ACHN (cell line): ENCODE results near the gene TRMT44.
"Not testable (repeated sequence)": the region's sequence is repeated elsewhere in the genome, so short reads cannot be mapped to it uniquely, and the experiment has no call there.

Source experiments
- DNase-seq: peaks from one replicate; pipeline ENCODE4 v3.0.0-alpha.2; 2015
- in situ Hi-C: cut with HindIII; loops from 2 replicates; pipeline ENCODE4 v1.10.0; 2017; ENCODE audit warnings: low sequenced_read_pairs, low pct_ligation_motif_present, low pct_unique_long_range_greater_than_20kb

TRMT44 gene

DNA sequence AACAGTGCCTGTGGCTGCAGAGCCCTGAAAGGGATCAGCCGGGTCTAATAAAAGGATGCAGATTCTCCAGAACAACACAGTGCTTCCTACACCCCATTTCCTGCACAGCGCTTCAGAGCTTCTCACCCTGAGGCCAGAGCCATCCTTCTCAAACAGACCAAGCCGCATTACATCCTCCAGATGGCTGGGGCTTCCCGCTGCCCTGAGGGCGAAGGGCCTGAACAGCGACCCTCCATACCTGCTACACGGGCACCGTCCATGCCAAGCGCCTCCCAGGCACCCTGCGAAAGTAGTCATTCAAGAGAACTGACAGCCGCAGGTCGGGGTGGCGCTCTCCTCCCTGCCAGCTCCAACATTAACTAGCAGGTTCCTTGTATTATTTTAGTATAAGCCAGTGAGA is 36.6 kb upstream of the TRMT44 start:
- DNase-seq, result no peak
- in situ Hi-C loops, result no loop called here

DNA sequence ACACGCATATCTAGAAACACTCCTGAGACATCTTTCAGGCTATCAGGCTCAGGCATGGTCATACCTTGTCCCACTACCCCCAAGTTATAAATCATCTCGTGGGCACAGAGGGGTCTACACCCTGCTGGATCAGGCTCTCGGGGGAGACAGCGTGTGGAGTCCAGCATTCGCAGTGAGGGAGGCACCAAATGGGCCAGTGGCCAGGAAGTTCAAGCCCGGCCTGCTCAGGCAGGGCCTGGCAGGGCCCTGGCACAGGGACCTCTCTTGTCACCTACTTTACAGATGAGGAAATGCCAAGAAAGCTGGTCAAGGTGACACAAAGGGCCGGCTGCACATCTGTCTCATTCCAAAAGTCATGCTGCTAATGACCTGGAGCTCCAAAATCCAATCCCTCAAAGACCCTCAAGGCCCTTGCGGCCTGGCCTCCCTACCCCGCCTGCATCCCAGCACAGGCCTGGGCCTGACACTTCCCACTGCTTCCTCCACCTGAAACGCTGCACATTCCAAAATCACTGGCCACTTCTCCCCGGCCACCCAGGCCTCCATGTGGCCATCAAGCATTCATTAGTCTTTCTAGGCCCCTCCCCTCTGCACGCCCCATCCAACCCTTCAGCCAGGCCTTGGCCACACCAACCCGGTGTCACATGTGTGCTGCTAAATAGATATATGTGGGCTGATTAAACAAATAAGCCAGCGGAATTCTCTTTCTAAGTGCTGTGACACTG is 35.6 kb upstream of the TRMT44 start:
- no peak for DNase-seq
- in situ Hi-C loops, result no loop called here

DNA sequence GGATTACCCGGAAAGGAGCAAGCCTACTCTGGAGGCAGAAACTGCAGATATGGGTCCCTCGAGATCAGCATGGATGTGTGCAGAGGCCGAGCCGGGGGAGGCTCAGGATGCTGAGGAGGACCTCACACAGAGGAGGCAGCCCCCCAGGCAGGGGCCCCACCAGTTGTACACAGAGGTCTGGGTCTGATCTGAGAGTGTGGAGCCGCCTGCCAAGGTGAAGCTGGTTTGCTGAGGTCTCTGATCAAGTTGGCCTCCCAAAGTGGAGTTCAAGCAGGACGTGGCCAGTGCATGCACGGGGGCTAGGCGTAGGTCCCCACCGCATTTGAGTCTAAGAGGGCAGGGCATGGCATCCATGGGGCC is 35.1 kb upstream of the TRMT44 start:
- no peak for DNase-seq
- in situ Hi-C loops, result no loop called here

DNA sequence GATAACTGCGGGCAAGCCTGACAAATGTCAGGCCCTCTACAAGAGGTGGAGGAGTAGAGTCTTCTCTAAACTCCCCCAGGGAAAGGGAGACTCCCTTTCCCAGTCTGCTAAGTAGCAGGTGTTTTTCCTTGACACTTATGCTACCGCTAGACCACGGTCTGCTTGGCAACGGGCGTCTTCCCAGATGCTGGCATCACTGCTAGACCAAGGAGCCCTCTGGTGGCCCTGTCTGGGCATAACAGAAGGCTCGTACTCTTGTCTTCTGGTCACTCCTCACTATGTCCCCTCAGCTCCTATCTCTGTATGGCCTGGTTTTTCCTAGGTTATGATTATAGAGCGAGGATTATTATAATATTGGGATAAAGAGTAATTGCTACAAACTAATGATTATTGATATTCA is 33.7 kb upstream of the TRMT44 start:
- in situ Hi-C loops, result not testable (repeated sequence)
- DNase-seq, result peak; percentile 5

DNA sequence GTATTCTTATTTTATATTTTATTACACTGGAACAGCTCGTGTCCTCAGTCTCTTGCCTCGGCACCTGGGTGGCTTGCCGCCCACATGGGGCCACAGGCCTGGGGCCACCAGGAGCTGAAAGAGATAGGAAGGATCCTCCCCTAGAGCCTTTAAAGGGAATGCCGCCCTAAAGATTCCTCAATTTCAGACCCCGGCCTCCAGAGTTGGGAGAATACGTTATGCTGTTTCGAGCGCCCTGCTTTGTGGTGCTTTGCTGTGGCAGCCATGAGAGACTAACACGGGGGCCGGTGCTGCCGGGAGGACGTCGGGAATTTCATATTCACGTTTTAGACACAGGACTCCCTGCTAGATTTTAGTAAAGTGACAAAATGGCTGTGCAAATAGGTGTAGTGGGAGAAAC is 33.3 kb upstream of the TRMT44 start:
- DNase-seq, result no peak
- in situ Hi-C loops, result no loop called here

DNA sequence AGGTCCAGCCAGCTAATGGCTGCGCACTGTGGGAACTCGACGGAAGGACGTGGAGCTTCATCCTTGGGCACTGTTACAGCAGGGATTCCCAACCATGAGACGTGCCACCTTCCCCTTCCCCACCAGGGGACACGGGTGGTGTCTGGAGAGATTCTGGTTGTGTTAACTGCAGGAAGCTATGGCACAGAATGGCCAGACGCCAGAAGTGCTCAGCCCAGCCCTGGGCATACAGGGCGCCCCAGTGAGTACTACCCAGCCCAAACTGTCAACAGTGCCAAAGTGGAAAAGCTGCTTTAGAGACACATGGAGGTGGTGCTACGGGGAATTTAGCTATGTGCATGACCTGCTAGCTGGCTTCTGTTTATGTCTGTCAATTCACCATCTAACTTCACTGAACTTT is 32.8 kb upstream of the TRMT44 start:
- DNase-seq, result no peak
- in situ Hi-C loops, result no loop called here

DNA sequence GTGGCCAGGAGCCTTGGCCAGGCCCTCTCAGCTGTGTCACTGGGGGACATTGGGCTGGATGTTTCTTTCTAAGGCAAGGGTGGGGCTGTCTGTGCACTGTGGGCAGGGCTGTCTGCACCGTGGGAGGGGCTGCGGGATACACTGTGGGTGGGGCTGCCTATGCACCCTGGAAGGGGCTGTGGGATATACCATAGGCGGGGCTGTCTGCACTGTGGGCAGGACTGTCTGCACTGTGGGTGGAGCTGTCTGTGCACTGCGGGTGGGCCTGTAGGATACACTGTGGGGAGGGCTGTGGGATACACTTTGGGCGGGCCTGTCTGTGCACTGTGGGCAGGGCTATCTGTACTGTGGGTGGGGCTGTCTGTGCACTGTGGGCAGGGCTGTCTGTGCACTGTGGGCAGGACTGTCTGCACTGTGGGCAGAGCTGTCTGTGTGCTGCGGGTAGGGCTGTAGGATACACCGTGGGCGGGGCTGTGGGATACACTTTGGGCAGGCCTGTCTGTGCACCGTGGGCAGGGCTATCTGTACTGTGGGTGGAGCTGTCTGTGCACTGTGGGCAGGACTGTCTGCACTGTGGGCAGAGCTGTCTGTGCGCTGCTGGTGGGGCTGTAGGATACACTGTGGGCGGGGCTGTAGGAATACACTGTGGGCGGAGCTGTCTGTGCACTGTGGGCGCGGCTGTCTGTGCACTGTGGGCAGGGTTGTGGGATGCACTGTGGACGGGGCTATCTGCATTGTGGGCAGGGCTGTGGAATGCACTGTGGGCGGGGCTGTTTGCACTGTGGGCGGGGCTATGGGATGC is 31.1 kb upstream of the TRMT44 start:
- in situ Hi-C loops, result no loop called here
- DNase-seq, result no peak

DNA sequence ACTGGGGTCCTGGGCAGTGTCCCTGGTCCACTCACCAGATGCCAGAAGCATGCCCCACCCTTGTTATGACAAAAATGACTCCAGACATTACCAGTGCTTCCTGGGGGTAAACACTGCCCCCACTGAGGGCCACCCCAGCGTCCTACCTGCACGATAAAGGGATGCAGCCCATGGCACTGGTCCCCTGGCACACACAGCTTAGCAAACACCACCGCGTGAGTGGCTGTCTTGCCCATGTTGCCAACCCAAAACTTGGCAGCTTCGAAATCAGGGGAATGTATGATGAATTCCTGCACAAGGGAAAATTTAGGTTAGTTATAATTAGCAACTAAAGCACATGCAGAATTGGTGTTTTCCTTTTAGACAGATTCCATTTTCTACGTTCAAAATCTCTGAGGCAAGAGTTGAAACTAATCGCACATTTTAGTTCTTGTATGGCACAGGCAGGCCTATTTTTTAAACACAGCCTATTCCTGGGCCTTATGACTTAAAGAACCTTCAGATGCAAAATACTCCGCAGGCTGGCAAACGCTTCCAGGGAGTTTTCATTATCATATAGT is 30.4 kb upstream of the TRMT44 start:
- in situ Hi-C loops, result no loop called here
- no peak for DNase-seq

DNA sequence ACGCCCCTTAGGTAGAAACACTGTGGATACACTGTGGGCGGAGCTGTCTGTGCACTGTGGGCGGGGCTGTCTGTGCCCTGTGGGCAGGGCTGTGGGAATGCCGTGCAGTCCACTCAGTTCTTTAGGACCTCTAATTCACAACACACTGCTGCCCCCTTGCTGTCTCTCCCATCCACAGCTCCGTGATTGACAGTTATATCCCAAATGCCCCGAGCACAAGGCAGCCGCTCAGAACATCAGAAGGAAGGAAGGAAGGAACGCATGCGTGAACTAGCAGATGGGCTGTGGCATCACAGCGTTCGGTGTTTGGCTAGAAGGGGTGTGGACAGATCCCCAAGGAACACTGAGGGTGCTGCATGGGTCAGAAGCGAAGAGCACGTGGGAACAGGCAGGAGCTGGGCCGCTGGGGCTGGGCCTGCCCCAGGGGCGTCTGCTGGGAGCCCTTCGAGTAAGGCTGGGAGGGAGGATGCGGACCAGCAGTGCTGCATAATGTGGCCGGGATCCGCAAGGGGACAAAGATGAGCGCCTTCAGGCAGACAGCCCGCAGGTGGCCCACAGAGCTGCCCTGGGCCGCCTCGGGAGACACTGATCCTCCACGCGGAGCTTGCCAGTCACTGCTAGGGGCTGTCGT is 29.8 kb upstream of the TRMT44 start:
- peak; percentile 76 for DNase-seq
- in situ Hi-C loops, result no loop called here

DNA sequence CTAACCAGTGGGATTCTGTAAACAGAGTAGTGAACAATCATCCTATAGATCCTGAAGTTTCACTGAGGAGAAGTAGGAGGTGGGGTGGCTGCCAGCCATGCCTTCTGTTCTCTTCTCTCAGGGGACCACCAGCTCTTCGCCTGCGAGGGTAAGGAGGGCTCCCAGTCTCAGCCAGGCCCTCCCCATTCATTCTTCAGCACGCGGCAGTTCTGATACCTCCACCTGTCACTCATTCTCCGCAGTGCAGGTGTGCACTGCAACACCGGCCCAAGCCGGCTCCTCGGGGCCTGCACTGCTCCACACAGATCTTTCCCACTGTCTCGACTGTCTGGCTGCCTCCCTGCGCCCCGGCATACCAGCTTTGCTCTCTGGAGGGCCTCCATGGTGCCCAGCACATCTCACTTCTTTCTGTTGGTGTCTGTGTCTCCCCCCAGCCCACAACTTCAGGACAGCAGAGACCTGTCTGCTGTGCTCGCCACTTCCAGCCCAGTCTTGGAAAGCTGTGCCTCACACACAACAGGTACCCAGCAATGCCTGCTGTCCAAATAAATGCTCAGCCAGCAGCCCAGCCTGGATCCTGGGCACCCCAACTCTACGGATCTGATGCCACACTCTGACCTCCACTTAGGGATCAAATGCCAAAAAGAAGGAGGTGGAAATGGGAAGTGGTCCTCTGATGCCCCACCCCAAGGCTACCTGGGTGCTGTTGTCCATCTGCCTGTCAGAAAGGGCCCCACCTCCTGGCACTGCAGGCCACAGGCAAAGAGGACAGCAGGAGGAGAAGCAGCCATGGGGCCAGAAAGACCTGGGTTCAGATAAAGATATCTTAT is 29.0 kb upstream of the TRMT44 start:
- in situ Hi-C loops, result no loop called here
- no peak for DNase-seq

DNA sequence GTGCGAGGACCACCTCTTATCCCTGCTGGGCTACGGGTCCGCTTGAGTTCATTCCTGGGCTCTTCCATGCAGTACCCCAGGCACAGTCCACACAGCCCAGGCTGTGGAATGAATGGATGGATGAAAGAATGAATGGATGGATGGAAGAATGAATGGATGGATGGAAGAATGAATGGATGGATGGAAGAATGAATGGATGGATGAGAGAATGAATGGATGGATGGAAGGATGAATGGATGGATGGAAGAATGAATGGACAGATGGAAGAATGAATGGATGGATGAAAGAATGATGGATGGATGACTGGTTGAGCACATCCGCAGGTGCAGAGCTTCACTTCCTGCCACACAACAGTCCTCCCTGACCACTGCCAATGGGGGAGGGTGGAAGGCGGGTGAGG is 28.3 kb upstream of the TRMT44 start:
- DNase-seq, result no peak
- in situ Hi-C loops, result no loop called here

DNA sequence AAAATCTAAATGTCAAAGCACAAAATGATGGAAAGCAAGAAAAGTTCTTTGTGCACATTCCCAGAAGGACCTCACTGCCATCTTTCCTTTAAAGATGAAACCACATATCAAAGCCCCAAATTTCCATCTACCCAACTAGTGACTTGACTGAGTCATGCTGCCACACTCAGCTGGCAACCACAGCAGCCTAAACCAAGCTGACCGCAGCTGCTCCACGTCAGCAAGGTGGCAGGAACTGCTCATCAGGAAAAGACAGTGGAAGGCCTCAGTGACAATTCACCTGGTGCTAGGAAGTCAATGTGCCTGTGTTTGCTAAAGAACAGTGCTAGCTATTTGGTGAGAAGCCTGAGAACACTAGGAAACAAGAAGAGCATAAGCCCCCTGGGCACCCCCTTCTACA is 26.2 kb upstream of the TRMT44 start:
- in situ Hi-C loops, result no loop called here

DNA sequence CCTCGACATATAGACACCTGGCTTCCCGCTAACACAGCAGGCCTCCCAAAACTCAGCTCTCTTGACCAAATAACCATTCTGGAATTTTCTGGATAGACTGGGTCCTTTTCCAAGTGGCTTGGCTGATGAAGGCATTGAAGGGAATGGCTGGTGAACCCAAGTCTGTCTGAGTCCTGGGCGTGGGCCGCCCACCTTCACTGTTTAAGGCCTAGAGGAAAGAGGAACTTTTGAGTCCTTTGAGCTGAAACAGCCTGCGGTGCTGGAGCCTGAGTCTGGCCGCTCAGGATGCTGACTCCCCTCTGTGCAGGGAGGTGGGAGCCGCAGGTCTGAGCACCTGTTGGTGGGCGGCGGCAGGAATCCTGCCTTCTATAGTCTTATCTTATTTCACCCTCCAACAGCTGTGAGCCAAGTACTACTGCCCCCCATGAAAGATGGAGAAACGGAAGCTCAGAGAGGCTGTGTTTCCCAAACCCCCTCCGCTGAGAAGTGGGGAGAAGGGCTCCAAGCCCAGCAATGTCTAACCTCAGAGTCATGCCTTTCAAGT is 23.4 kb upstream of the TRMT44 start:
- in situ Hi-C loops, result no loop called here
- no peak for DNase-seq

More for the DNA sequence above, 26.2 kb upstream of the TRMT44 start:
- DNase-seq, result no peak

DNA sequence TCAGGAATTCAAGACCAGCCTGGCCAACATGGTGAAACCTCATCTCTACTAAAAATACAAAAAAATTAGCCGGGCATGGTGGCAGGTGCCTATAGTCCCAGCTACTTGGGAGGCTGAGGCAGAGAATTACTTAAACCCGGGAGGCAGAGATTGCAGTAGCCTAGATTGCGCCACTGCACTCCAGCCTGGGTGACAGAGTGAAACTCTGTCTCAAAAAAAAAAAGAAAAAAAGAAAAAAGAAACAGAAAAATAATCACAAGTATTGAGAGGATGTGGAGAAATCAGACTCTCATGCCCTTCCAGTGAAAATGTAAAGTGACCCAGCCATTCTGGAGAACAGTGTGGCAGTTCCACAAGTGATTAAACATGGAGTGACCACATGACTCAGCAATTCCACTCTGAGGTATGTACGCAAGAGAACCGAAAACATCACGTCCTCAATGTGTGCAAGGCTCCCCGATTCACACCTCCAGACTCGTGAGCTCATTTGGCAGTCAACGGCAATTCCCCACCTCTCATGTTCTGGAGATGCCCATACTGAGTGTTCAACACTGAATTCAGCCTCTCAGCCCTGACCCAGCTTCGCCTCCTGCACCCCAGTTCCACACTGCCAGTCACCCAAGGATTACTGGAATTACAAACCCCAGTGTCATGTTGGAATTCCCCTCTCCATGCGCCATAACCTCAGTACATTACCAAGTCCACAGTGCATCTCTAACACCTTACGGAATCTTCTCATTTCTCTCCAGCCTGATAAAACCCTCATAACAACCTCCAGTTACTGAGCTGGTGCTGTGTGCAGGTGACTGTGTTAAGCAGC is 21.1 kb upstream of the TRMT44 start:
- DNase-seq, result peak; percentile 10
- in situ Hi-C loops, result no loop called here

DNA sequence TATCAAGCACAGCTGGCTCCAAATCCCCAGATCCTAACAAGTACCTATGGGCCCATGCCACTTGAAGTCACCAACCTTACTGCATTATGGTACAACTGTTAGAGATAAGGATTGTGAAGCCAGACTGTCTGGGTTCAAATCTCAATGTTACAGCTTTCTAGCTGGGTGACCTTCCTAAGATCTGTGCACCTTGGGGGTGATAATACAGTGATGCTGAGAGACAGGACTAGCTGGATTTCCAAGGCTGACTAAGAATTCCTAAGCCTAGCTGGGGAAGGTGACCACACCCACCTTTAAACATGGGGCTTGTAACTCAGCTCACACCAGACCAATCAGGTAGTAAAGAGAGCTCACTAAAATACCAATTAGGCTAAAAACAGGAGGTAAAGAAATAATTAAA is 20.4 kb upstream of the TRMT44 start:
- in situ Hi-C loops, DNase-seq: not testable (repeated sequence)

DNA sequence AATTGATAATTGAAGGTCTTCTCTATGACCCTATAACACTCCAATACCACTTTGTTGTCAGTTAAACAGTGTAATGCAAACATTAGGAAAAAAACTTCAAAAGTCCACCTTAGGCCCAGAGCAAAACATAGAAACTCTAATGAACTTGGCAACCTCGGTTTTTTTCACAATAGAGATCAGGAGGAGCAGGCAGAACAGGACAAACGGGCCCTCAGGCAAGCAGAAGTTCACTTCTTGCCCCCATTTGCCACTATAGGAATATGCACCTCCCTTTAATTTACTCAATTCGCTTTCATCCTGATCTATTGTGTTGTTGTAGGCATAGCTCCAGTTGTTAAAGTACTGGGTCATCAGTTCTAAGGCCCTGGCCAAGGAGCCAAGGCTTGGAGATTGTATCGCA is 18.2 kb upstream of the TRMT44 start:
- in situ Hi-C loops, result no loop called here
- no peak for DNase-seq

DNA sequence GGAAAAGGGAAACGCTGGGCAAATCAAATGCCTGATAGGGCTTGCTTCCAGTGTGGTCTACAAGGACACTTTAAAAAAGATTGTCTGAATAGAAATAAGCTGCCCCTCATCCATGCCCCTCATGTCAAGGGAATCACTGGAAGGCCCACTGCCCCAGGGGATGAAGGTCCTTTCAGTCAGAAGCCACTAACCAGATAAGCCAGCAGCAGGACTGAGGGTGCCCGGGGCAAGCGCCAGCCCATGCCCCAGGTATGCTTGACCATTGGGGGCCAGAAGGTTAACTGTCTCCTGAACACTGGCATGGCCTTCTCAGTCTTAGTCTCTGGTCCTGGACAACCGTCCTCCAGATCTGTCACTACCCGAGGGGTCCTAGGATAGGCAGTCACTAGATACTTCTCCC is 17.8 kb upstream of the TRMT44 start:
- no peak for DNase-seq
- in situ Hi-C loops, result no loop called here

DNA sequence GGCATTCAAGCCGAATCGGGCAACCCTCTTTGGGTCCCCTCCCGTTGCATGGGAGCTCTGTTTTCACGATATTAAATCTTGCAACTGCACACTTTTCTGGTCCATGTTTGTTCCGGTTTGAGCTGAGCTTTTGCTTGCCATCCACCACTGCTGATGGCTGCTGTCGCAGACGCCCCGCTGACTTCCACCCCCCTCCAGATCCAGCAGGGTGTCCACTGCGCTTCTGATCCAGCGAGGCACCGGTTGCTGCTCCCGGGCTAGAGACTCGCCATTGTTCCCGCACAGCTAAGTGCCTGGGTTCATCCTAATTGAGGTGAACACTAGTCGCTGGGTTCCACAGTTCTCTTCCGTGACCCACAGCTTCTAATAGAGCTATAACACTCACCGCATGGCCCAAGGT is 13.3 kb upstream of the TRMT44 start:
- in situ Hi-C loops, result no loop called here
- DNase-seq, result no peak
